GM19463 (cell line): ENCODE measurements around the gene CCDC192.

ENCODE experiments used
- ATAC-seq: cut with Tn5 transposase; IDR thresholded peaks from one replicate; pipeline ENCODE4 v1.9.1; 2021; ENCODE audit warnings: mild to moderate bottlenecking, moderate library complexity; ENCODE audit not compliant: unreplicated experiment

Gene CCDC192

DNA sequence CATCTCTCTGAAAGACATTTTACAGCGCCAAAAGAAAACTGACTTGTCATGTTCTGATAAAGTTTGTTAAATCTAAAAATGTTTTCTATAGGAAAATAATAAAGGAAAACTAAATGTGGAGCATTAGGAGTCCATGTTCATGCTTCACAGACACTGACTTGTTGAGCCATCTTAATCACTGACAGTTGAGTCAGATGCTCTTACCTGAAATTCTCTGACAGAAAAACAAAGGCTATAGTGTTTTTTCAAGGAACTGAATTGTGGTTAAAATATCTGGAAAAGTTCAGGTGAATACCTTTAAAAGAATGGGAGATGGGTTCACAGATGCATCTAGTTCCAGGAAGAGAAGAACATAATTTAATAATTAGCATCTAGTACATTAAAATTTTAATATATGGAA, 266.9 kb downstream of the CCDC192 start:
- ATAC-seq, result no peak

DNA sequence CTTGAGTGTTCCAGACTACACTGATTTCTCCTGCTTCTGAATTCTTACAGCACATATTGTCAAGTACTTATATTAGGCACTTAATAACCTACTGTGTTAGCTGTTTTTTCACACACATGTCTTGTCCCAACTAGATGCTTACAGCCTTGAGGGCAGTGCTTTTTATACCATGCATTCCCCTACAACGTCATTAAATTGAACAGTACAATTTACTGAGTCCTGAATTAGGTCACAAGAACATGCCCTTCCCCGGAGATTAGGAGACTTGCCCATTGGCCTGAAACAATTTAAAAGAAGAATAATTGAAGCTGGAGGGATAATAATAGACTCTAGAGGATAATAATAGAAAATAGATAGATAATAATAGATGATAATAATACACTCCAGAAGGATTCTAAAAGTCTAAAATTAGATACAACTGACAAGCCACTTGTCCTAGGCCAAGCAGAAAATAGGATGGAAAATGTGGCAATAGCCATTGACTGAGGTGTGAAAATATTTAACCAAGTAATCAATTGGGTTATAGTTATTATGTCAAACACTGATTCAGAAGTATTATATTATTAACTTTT, 267.7 kb downstream of the CCDC192 start:
- ATAC-seq, result no peak

DNA sequence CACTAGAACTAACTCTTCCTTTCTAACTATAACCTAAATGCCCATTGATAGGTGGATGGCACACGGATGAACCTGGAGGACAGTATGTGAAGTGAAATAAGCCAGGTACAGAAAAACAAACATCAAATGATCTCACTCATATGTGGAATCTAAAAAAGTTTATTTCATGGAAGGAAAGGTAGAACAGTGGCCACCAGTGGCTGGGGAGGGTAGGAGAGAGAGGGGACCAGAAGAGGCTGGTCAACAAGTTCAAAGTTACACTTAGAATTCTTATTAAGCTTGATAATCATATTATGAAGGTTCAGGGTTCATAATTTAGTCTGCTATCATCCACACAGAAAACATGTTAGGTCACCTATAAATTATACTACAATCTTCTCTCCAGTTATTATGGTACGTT, 272.8 kb downstream of the CCDC192 start:
- no peak for ATAC-seq

DNA sequence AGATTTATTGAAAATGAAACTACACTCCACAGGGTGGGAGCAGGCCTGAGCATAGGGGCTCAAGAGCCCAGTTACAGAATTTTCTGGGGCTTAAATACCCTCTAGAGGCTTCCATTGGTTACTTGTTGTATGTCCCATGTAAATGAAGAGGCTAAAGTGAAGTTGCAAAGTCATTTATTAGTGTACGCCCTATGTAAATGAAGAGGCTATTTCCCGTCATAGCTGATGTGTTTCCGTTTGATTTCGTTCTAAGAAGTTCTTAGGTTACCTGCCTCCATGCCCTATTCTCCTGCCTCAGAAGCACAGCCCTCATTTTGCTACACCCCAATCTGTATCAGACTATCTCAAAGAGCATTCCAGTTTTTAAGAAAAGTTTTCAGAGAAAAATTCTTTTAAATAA, 273.3 kb downstream of the CCDC192 start:
- ATAC-seq, result no peak

DNA sequence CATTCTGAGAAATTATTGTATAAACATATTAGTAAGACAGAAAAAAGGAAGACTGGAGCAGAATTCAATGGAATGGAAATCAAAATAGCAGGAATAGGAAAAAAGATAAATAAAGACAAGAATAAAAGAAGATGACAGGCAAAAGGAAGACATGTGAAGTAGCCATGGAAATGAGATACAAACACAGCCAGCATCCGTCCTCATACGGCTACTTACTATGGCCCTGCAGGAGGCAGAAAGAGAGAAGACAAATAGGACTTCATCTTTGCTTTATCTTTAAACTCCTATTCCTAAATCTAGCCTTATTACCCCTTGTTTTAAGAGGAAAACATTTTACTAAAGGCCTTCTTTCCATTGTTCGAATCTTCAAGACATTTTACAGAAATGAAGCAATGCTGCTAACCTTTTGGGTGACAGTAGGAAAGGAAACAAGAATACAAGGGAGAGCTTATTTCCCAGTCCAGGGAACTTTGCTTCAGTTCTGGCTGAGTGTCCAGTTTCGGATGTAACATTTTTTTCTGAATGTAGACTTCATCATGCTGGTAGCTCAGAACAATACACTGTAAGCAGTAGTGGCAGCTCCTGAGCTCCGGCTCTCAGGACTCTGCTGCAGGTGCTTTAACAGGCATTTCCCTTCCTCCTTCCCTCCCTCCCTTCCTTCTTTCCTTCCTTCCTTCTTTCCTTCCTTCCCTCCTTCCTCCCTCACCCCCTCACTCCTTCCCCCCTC, 274.0 kb downstream of the CCDC192 start:
- no peak for ATAC-seq

- no peak for ATAC-seq
Measured at GRCh38 chr5:127978738-127979300, 275.6 kb downstream of the CCDC192 start.

- ATAC-seq, result no peak
Measured at GRCh38 chr5:127979475-127979874, 276.3 kb downstream of the CCDC192 start.

DNA sequence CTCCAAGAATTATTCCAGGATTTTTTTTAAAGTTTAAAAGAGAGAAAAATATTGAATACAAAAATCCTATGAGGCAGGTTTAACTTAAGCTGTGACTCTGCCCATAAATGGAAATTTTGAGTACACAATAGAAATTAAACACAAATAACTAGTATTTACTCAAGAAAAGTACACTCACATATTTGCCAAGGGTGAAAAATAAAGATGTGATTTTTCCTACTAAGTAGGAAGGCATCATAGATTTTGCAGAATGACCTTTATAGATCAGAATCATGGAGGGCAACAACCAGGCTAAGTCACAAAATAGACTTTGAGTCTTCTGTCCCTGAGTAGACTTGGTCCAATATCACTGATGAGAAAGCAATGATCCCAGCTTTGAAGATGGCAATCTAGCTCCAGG, 277.7 kb downstream of the CCDC192 start:
- ATAC-seq, result no peak

DNA sequence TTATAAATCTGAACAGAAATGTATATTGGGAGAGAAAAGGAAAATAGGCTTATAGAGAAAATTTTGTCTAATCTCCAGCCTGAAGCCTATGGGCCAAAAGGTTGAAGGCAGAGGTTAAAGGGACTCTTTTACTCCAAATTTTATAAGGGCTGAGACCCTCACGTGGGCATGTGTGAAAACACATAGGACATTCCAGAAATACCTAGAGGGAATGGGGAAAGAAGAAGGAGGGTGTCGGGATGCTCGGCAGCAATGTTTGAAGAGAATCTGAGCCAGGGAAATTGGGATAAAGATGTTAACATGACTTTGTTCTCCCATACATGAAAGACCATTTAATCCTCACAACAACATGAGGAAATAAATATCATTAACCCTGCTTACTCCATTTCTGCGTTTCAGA, 278.3 kb downstream of the CCDC192 start:
- ATAC-seq, result no peak

- no peak for ATAC-seq
Measured at GRCh38 chr5:127985811-127986325, 282.7 kb downstream of the CCDC192 start.

DNA sequence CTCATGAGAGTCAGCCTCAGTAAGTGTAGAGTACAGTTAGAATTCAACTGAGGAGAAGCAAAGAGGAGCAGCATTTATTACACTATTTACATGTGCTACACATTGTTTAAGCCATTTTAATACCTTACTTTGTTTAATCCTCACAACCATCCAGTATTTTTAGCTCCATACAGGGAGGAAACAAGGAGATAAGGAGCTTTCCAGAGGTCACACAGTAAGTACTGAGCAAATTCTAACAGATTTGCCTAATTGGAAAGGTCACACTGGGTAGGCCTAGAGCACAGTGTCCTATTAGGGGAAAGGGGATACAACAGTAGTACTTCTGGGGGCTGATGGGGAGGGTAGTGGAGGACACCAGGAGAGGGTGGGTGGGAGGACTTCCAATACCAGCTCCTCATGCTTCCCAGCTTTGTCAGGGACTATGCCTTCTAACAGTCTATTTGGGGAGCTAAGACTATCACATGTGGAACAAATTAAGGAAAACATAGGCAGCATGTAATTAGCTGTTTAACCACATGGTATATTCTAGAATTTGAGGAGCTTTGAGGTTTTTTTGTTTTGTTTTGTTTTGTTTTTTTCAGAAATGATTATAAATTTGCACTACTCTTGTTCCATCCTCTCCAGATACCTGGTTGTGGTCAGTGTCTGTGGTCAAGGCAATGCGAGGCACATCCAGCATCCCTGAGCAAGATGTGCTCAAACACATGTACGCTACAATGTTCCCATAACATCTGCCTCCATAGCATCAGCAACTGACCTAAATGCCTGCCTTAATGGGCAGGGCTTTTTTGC, 284.4 kb downstream of the CCDC192 start:
- no peak for ATAC-seq

DNA sequence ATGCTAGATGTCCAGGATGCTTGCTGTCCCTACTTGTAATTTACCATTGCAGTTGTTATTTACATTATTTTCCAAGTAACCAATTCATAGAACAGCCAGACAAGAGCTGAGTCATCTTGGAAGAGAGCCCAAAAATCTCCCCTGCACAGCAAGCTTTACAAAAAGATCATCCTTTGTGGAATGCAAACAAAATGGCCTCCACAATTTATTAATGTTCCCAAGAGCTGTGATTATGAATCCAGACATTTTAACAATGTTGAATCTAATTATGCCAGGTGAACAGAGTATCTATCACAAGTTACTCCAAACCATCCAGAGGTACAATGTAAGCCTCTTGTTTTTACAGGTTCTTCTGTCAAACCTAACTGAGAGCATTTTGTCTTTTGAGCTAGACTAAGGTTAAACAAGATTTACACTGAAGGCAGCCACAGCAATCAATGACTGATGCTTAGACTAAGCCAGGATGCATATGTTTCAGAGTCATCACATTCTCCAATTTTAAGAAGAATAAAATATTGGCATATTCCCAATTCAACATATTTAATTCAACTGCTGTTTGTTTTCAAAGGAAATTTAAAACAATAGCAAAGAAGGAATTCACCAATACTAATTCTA, 285.1 kb downstream of the CCDC192 start:
- ATAC-seq, result no peak
